Airway epithelial cell (primary cell): ENCODE results near the gene ZNF529. TPM values are rescaled to one million over a fixed set of nuclear protein-coding genes. Genes with fewer than 3 reads are reported as not detected.

Experiments
- total RNA-seq: library from RNA; depleted of rRNA; stranded (reverse); fragments of >200 nt; gene quantifications from 2 replicates; pipeline ENCODE4 v1.2.3, GENCODE V29; 2015

The ZNF529 gene
- 2.4 and 2.8 TPM in 2 replicates for total RNA-seq

GRCh38 chr19:36573020-36573894 is at the start of gene ZNF529:
Gene ZNF529 (minus strand): TSS chr19:36573292. CDS start chr19:36572346, 946 bp downstream.

DNA sequence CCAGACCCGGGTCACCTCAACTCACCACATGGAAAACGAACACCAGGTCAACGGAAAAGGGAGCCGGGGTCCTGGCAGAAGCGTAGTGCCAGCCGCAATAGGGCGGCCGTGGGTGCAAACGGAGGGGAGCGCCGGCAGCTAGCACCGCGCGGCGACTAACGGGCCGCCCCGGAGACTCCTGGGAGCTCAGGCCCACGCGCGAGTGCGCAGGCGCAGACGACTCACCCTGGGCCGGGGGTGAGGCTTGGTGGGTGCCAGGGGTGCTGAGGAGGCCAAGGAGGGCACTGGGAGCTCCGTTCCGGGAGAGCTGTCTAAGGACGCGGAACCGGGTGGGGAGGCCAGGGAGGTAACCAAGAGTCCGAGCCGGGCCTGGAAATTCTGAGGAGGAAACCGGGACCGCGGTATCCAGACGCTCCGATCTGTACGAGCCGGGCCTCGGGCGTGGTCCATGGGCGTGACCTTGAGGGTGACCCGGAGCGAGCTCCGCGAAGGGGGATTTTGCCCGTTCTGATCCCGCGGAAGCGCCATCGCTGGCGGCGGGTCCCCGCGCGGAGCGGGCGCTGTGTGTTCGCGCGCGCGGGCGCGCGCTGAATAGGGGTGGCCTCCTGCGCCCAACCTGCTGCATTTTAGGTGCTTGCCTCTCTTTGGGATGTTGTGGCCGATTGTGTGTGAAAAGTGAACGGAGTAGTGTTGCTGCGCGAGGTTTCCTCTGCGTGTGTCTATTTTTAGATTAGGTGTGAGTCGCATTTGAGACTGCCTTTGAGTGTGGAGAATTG is 32.2 kb upstream of the ZNF529 start, which contains the start of gene ZNF382:
Gene ZNF382 (plus strand): TSS at position 213 of the 776 bp plus-strand sequence. CDS start 4,602 bp downstream, outside the sequence.

DNA sequence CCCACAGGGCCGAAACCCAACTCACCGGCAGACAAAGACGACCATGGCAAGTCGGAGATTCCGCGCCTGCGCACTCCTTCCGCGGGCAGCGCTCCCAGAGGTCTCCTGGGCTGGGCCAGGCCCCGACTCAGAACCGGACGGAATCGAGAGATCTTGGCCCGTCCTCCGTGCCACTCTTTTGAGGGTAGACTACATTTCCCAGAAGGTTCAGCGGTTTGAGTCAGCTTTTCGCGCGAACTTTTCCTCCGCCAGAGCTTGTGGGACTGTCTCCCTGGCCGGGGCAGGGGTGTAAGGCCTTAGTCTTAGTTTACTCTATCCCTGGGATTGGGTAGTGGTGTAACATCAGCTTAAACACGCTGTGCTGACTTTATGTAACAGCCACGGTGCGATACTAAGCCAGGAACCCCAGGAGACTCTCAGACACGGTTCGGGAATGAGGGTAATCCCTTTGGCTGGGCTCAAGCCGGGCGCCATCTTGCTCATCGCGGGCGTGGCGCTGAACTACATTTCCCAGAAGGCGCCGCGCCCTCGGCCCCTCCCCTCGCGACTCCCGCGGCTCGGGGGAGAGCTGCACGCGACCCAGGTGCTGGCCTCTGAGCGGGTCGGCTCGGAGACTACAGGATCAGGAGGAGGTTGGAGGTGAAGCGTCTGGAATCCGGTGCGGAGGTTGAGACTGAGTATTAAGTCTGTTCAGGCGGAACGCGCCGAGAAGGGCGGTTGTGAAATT is 44.7 kb downstream of the ZNF529 start, which contains the start of gene ZNF260:
Gene ZNF260 (minus strand): TSS at position 78 of the 727 bp plus-strand sequence. CDS start 13,033 bp downstream, outside the sequence.

Other genes starting within 250 kb of the ZNF529 start
- 0.70 and 1.6 TPM in 2 replicates for gene ZFP14, start 194.1 kb downstream of the ZNF529 start, total RNA-seq
- gene ZFP82, start 154.6 kb downstream of the ZNF529 start, total RNA-seq: 1.5 and 3.2 TPM in 2 replicates
- 2.2 TPM in 2 replicates for gene ZNF566, start 83.7 kb downstream of the ZNF529 start, total RNA-seq
- 5.4 and 16.4 TPM in 2 replicates for gene ZNF260, start 45.0 kb downstream of the ZNF529 start, total RNA-seq
- gene ZNF382, start 32.0 kb upstream of the ZNF529 start, total RNA-seq: 0.19 and 0.78 TPM in 2 replicates
- gene ZNF461, start 93.5 kb upstream of the ZNF529 start, total RNA-seq: 2.1 and 14.9 TPM in 2 replicates
- gene ZNF567, start 114.3 kb upstream of the ZNF529 start, total RNA-seq: 1.8 and 4.1 TPM in 2 replicates
- 0.78 and 3.9 TPM in 2 replicates for gene ZNF850, start 199.5 kb upstream of the ZNF529 start, total RNA-seq